Keratinocyte (primary cell): ENCODE measurements around the gene LEUTX. TPM values are rescaled to one million over a fixed set of nuclear protein-coding genes. Genes with fewer than 3 reads are reported as not detected.
"Not testable (repeated sequence)": the region's sequence is repeated elsewhere in the genome, so short reads cannot be mapped to it uniquely, and the experiment has no call there.

Source experiments
- DNase-seq: peaks from one replicate; pipeline ENCODE4 v3.0.0-alpha.2; 2011; ENCODE audit warnings: low read depth, missing footprints, low spot score
- FAIRE-seq: peaks from 2 replicates; lab custom pipeline; 2011; peaks lifted over from hg19 to GRCh38; lab: Jason Lieb, UNC
- H2AFZ ChIP-seq: 2 replicates; pipeline ENCODE4 v1.6.0; 2012; ENCODE audit warnings: low read length, control low read depth, inconsistent platforms; ENCODE audit not compliant: control insufficient read depth
- H3K27ac ChIP-seq: 2 replicates; pipeline ENCODE4 v1.5.1; 2011; ENCODE audit warnings: low read length; ENCODE audit not compliant: control insufficient read depth, insufficient read depth
- H3K27me3 ChIP-seq: 3 replicates; pipeline ENCODE4 v1.6.0; 2011; ENCODE audit warnings: low read length; ENCODE audit not compliant: control insufficient read depth, insufficient read depth; ENCODE audit errors: extremely low read depth
- H3K36me3 ChIP-seq, 2 experiments: 2 replicates in 1 of 2; 3 replicates in 1 of 2; pipeline ENCODE4 v1.5.1; 2011; ENCODE audit warnings: low read length in 2 of 2, mild to moderate bottlenecking in 1 of 2; ENCODE audit not compliant: control insufficient read depth in 2 of 2, insufficient read depth in 2 of 2; ENCODE audit errors: extremely low read depth in 1 of 2
- H3K4me1 ChIP-seq: 3 replicates; pipeline ENCODE4 v1.5.1; 2011; ENCODE audit warnings: low read length; ENCODE audit not compliant: control insufficient read depth, insufficient read depth; ENCODE audit errors: extremely low read depth
- H3K4me2 ChIP-seq: 3 replicates; pipeline ENCODE4 v1.6.0; 2011; ENCODE audit warnings: low read depth, low read length; ENCODE audit not compliant: control insufficient read depth, insufficient read depth; ENCODE audit errors: extremely low read depth
- H3K4me3 ChIP-seq, 3 experiments: fragments of 200-600 bp in 1 of 3; sonication (generic) in 1 of 3; 2 replicates in 2 of 3; 3 replicates in 1 of 3; pipeline ENCODE4 v1.5.1; 2011 to 2016; ENCODE audit warnings: low read length in 3 of 3, mild to moderate bottlenecking in 3 of 3, control low read depth in 2 of 3, inconsistent platforms in 1 of 3, low read depth in 1 of 3, mixed read lengths in 1 of 3, mixed run types in 1 of 3, moderate library complexity in 1 of 3; ENCODE audit not compliant: control insufficient read depth in 2 of 3, insufficient read depth in 2 of 3; ENCODE audit errors: extremely low read depth in 1 of 3
- H3K79me2 ChIP-seq: 2 replicates; pipeline ENCODE4 v1.6.0; 2012; ENCODE audit warnings: low read length; ENCODE audit not compliant: control insufficient read depth, insufficient read depth
- H3K9ac ChIP-seq: 3 replicates; pipeline ENCODE4 v1.6.0; 2011; ENCODE audit warnings: low read length; ENCODE audit not compliant: control insufficient read depth, insufficient read depth; ENCODE audit errors: extremely low read depth
- H3K9me1 ChIP-seq: 3 replicates; pipeline ENCODE4 v1.6.0; 2011; ENCODE audit warnings: low read length; ENCODE audit not compliant: control insufficient read depth, insufficient read depth; ENCODE audit errors: extremely low read depth
- H3K9me3 ChIP-seq: 2 replicates; pipeline ENCODE4 v1.5.1; 2012; ENCODE audit warnings: low read depth, low read length; ENCODE audit not compliant: control insufficient read depth
- H4K20me1 ChIP-seq: 3 replicates; pipeline ENCODE4 v1.6.0; 2011; ENCODE audit warnings: low read length; ENCODE audit not compliant: control insufficient read depth, insufficient read depth; ENCODE audit errors: extremely low read depth
- CTCF ChIP-seq, 3 experiments: IDR thresholded peaks in 1 of 3; conservative IDR thresholded peaks in 1 of 3; optimal IDR thresholded peaks in 1 of 3; 2 replicates in 2 of 3; 3 replicates in 1 of 3; pipeline versions ENCODE3 to v1.5.1; 2011; ENCODE audit warnings: low read length in 3 of 3, mild to moderate bottlenecking in 3 of 3, moderate library complexity in 2 of 3, control low read depth in 1 of 3, inconsistent platforms in 1 of 3; ENCODE audit not compliant: insufficient read depth in 2 of 3; ENCODE audit errors: extremely low read depth in 1 of 3
- EZH2 ChIP-seq: IDR thresholded peaks from one replicate; pipeline ENCODE4 v1.6.1; 2012; ENCODE audit warnings: inconsistent platforms, mild to moderate bottlenecking, low read length, moderate library complexity
- dilution Hi-C: fragments of 300-500 bp; cut with MboI; formaldehyde crosslinking; loops from one replicate; pipeline ENCODE4 v1.7.0; 2020; ENCODE audit warnings: low sequenced_read_pairs; ENCODE audit not compliant: extremely low pct_ligation_motif_present
- polyA plus RNA-seq, 5 experiments: library from polyadenylated mRNA; depleted of rRNA in 3 of 5; stranded (reverse) in 3 of 5; stranded (forward) in 1 of 5; unstranded in 1 of 5; fragments of >200 nt; gene quantifications; 1 replicate in 1 of 5; 2 replicates in 3 of 5; 3 replicates in 1 of 5; pipeline versions ENCODE4 v1.2.1 to v1.2.3, GENCODE V29; 2011 to 2012; ENCODE audit warnings: missing spikeins in 2 of 5, low read depth in 1 of 5, low replicate concordance in 1 of 5

Gene LEUTX
- polyA plus RNA-seq, 1 donor (not counting 4 experiments of a cell fraction or from before 2014, with no cell fraction given), result not detected

GRCh38 chr19:39754971-39755370, 23.7 kb upstream of the LEUTX start:
- no peaks in the 10 kb centered on the region for H3K36me3 ChIP-seq
- H3K4me1 ChIP-seq, result no peaks in the 10 kb centered on the region
- H3K4me2 ChIP-seq, result no peak overlapping the region
- DNase-seq, result no peak
- H3K27me3 ChIP-seq, result no peaks in the 10 kb centered on the region
- no peak overlapping the region for H3K9ac ChIP-seq
- no peaks in the 10 kb centered on the region for H3K79me2 ChIP-seq
- no peak overlapping the region for H3K27ac ChIP-seq
- TF ChIP-seq EZH2 (no peak), CTCF (optimal IDR thresholded peaks at IDR 0.05 in 1 of 3, IDR thresholded peaks at IDR 0.05 in 1 of 3, conservative IDR thresholded peaks at IDR 0.05 in 1 of 3; ENCODE audit: extremely low read depth in 1 of 3, insufficient read depth in 2 of 3, low read length in 3 of 3) (no peak)
- no peaks in the 10 kb centered on the region for H3K9me1 ChIP-seq
- no peak for FAIRE-seq
- dilution Hi-C loops, result no loop called here
- H3K4me3 ChIP-seq, result no peak overlapping the region
- no peaks in the 10 kb centered on the region for H3K9me3 ChIP-seq
- no peaks in the 10 kb centered on the region for H4K20me1 ChIP-seq
- no peak overlapping the region for H2AFZ ChIP-seq

GRCh38 chr19:39759457-39760184, 19.0 kb upstream of the LEUTX start:
- FAIRE-seq, result no peak
- H3K27ac ChIP-seq, result no peak overlapping the region
- H3K27me3 ChIP-seq, result no peaks in the 10 kb centered on the region
- dilution Hi-C loops, result no loop called here
- H3K9me1 ChIP-seq, result no peaks in the 10 kb centered on the region
- DNase-seq, result no peak
- H4K20me1 ChIP-seq, result no peaks in the 10 kb centered on the region
- TF ChIP-seq EZH2, result no peak
- TF ChIP-seq CTCF (optimal IDR thresholded peaks at IDR 0.05 in 1 of 3, IDR thresholded peaks at IDR 0.05 in 1 of 3, conservative IDR thresholded peaks at IDR 0.05 in 1 of 3; ENCODE audit: extremely low read depth in 1 of 3, insufficient read depth in 2 of 3, low read length in 3 of 3), result no peak
- H3K79me2 ChIP-seq, result no peaks in the 10 kb centered on the region
- no peak overlapping the region for H3K9ac ChIP-seq
- H3K9me3 ChIP-seq, result no peaks in the 10 kb centered on the region
- no peak overlapping the region for H2AFZ ChIP-seq
- no peaks in the 10 kb centered on the region for H3K4me1 ChIP-seq
- no peaks in the 10 kb centered on the region for H3K36me3 ChIP-seq
- H3K4me3 ChIP-seq, result no peak overlapping the region
- H3K4me2 ChIP-seq, result no peak overlapping the region

- H3K4me1 ChIP-seq, H3K4me2 ChIP-seq, H3K9me1 ChIP-seq, H3K9ac ChIP-seq, H4K20me1 ChIP-seq, H3K79me2 ChIP-seq, H3K9me3 ChIP-seq, dilution Hi-C loops, H2AFZ ChIP-seq, H3K27me3 ChIP-seq, DNase-seq, H3K27ac ChIP-seq, FAIRE-seq, H3K36me3 ChIP-seq, H3K4me3 ChIP-seq: not testable (repeated sequence)
Measured at GRCh38 chr19:39761851-39762250, 16.8 kb upstream of the LEUTX start.
